ENCODE results near the gene CTPS2.

CTPS2 gene

DNA sequence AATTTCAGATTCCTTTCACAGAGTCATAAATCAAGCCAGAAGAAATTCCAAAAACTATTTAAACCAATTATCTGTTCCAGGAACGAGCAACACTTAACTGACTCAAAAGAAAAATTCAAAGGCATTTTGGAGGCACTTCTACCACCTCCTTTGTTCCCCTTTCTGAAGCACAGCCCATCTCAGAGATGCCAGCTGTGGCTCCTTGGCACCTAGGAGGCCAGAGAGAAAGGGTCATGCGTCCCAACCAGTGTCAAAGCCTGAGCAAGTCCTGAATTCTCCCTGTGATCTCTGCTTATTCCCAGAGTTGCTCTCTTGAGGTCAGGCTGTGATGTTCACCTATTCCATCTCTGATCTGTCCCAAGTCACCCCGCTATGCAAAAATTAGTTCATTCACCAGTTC lies 167.5 kb downstream of the CTPS2 start:
- no peak for DNase-seq

Data from CD4-positive, alpha-beta T cell treated with Interleukin-1 beta for 1 hour (primary cell).